GM18868 (cell line): ENCODE measurements around the gene IGSF11.
A peak's percentile ranks its signal among the peaks of the same experiment; 100 is the strongest.
"Not testable (repeated sequence)": the region's sequence is repeated elsewhere in the genome, so short reads cannot be mapped to it uniquely, and the experiment has no call there.

Experiments used
- ATAC-seq: cut with Tn5 transposase; IDR thresholded peaks from one replicate; pipeline ENCODE4 v1.9.1; 2021; ENCODE audit warnings: mild to moderate bottlenecking, moderate library complexity; ENCODE audit not compliant: unreplicated experiment

Gene IGSF11

DNA sequence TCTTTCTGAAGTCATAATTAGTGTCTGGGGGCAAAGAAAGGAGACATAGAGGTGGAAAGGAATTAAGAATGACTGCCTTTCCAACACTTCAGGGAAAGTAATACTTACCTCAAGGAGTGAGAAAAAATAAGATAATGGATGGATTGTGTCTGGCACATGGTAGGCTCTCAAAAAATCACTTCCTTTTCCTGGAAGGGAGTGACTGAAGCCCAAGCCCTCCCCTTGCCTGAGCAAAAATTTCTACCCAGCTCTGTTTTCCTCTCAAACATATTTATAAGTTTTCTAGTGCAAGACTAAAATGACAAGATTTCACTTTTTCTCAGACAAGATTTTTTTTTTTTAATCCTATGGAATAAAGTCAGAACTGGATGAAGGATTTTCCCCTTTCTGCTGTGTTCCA lies 145.0 kb downstream of the IGSF11 start:
- no peak for ATAC-seq

- ATAC-seq, result no peak
Observed at GRCh38 chr3:118886708-118887107, 147.9 kb downstream of the IGSF11 start.

GRCh38 chr3:118884748-118885206 lies 149.9 kb downstream of the IGSF11 start:
- ATAC-seq, result peak; percentile 74

- ATAC-seq, result peak; percentile 60
Observed at GRCh38 chr3:118882353-118882947, 152.2 kb downstream of the IGSF11 start.

DNA sequence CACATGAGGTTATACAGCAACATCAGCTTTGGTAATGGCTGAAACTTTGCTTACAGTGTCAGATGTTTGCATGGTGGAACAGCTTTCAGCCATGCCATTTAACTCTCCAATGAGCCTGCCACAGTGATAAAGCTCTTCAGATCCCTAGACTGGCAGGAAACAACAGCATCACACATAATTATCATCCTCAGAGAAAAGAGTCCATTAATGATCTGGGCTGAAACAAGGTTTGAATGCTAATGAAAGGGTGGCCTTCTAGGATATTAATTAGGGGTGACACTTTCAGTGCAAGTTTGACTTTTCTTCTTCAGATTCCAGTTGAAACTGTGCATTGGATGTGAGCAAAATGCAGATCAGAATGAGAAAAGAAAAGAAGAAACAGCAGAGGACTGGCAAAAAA lies 166.6 kb downstream of the IGSF11 start:
- no peak for ATAC-seq

DNA sequence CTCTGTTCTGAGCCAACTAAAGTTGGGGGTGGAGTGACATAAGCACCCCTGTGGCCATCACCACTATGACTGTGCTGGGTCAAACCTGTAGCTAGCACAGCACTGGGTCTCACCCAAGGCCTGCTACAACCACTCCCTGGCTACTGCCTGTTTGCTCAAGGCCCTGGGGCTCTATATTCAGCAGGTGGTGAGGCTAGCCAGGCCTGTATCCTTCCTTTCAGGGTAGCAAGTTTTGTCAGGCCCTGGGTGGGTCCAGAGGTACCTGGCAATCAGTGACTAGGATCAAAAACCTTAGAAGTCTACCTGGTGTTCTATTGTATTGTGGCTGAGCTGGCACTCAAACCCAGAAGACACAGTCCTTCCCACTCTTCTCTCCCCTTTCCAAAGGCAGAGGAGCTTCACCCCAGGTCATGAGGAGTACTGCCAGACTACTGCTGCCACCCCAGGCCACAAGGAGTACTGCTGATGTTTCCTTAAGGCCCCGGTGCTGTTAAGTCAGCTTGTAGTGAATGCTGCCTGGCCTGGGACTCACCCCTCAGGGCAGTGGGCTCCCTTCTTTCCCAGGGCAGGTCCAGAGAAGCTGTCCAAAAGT lies 170.8 kb downstream of the IGSF11 start:
- peak; percentile 81 for ATAC-seq

DNA sequence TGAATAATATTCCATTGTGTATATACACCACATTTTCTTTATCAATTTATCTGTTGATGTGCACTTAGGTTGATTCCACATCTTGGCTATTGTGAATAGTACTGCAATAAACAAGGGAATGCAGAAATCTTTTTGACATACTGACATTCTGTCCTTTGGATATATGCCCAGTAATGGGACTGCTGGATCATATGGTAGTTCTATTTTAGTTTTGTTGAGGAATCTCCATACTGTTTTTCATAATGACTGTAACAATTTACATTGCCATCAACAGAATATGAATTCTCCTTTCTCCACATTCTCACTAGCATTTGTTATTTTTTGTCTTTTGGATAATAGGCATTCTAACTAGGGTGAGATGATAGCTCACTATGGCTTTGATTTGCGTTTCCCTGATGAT lies 174.7 kb downstream of the IGSF11 start:
- ATAC-seq, result no peak

GRCh38 chr3:118851466-118852193 lies 183.0 kb downstream of the IGSF11 start:
- not testable (repeated sequence) for ATAC-seq

DNA sequence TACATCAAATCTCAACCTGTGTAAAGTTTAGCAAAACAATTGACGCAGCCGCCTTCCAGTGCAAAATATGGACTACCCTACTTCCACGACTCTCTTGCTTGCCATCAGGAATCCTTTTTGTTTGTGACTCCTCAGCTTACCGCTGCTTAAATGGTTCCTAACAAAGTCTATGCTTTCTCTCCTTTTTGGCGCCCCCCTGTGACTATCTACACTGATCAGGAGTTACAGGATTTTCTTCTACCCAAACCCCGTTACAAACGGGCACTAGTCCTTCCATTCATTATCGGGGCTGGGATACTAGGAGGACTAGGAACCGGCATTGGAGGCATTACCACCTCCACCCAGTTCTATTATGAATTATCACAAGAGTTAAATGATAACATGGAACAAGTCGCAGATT lies 184.0 kb downstream of the IGSF11 start:
- ATAC-seq, result no peak
